ENCODE measurements around the gene FOXB1.

- TF ChIP-seq, protein P1, sequence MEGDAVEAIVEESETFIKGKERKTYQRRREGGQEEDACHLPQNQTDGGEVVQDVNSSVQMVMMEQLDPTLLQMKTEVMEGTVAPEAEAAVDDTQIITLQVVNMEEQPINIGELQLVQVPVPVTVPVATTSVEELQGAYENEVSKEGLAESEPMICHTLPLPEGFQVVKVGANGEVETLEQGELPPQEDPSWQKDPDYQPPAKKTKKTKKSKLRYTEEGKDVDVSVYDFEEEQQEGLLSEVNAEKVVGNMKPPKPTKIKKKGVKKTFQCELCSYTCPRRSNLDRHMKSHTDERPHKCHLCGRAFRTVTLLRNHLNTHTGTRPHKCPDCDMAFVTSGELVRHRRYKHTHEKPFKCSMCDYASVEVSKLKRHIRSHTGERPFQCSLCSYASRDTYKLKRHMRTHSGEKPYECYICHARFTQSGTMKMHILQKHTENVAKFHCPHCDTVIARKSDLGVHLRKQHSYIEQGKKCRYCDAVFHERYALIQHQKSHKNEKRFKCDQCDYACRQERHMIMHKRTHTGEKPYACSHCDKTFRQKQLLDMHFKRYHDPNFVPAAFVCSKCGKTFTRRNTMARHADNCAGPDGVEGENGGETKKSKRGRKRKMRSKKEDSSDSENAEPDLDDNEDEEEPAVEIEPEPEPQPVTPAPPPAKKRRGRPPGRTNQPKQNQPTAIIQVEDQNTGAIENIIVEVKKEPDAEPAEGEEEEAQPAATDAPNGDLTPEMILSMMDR (IDR thresholded peaks at IDR 0.05 in 2 of 3, conservative IDR thresholded peaks at IDR 0.05 in 1 of 3; ENCODE audit: insufficient read depth in 2 of 3, low read depth in 1 of 3, low read length in 3 of 3) = no peak; a peak in 1 of 6 replicates
- no peak for TF ChIP-seq NR3C1 (CRISPR knock-in tag; IDR thresholded peaks at IDR 0.05)
- no peak for TF ChIP-seq TBP (optimal IDR thresholded peaks at IDR 0.05; ENCODE audit: low read depth, low read length)
Measured at GRCh38 chr15:59997070-59997701, 6.9 kb upstream of the FOXB1 start.
